DOHH2 (cell line): Measurements from ENCODE around the gene CREBBP.

Experiments used
- H3F3A ChIP-seq: fragments of 200-600 bp; sonication (generic), shearing (Covaris generic); 2 replicates; pipeline ENCODE4 v1.6.0; 2016; ENCODE audit warnings: antibody characterized with exemption, mild to moderate bottlenecking; ENCODE audit not compliant: control insufficient read depth, insufficient read depth
- H3K27ac ChIP-seq: fragments of 200-600 bp; sonication (generic); 2 replicates; pipeline ENCODE4 v1.5.1; 2014; ENCODE audit warnings: low read depth, mild to moderate bottlenecking, low read length, moderate library complexity
- H3K27me3 ChIP-seq: fragments of 200-600 bp; sonication (generic); 2 replicates; pipeline ENCODE4 v1.6.1; 2014; ENCODE audit warnings: mild to moderate bottlenecking, low read length, mixed read lengths; ENCODE audit not compliant: control insufficient read depth
- H3K36me3 ChIP-seq: fragments of 200-600 bp; sonication (generic); 2 replicates; pipeline ENCODE4 v1.6.1; 2014; ENCODE audit warnings: mild to moderate bottlenecking, low read length, moderate library complexity, mixed read lengths; ENCODE audit not compliant: control insufficient read depth
- H3K4me1 ChIP-seq: fragments of 200-600 bp; sonication (generic); 2 replicates; pipeline ENCODE4 v1.6.1; 2014; ENCODE audit warnings: mild to moderate bottlenecking, low read length, mixed read lengths; ENCODE audit not compliant: control insufficient read depth
- H3K4me2 ChIP-seq: fragments of 200-600 bp; sonication (generic); 2 replicates; pipeline ENCODE4 v1.6.0; 2014; ENCODE audit warnings: mild to moderate bottlenecking, low read length, moderate library complexity
- H3K4me3 ChIP-seq: fragments of 200-600 bp; sonication (generic); 2 replicates; pipeline ENCODE4 v1.5.1; 2014; ENCODE audit warnings: mild to moderate bottlenecking, low read length, mixed read lengths
- H3K79me2 ChIP-seq: fragments of 200-600 bp; sonication (generic); 2 replicates; pipeline ENCODE4 v1.6.1; 2014; ENCODE audit warnings: mild to moderate bottlenecking, low read length, mixed read lengths; ENCODE audit not compliant: control insufficient read depth
- H3K9me2 ChIP-seq: fragments of 200-600 bp; sonication (generic); replicated peaks from 2 replicates; pipeline ENCODE4 v1.6.1; 2014; ENCODE audit warnings: mild to moderate bottlenecking, low read length, mixed read lengths; ENCODE audit not compliant: control insufficient read depth
- H3K9me3 ChIP-seq: fragments of 200-600 bp; sonication (generic); 2 replicates; pipeline ENCODE4 v1.6.1; 2014; ENCODE audit warnings: antibody characterized with exemption, low read length, mixed read lengths; ENCODE audit not compliant: control insufficient read depth, insufficient read depth
- H4K20me1 ChIP-seq: fragments of 200-600 bp; sonication (generic); 2 replicates; pipeline ENCODE4 v1.6.0; 2014; ENCODE audit warnings: low read depth, mild to moderate bottlenecking, antibody characterized with exemption, low read length, moderate library complexity; ENCODE audit not compliant: control insufficient read depth, insufficient read depth
- CTCF ChIP-seq: fragments of 200-600 bp; sonication (generic); IDR thresholded peaks from one replicate; pipeline ENCODE4 v1.5.1; 2014; ENCODE audit warnings: antibody characterized with exemption, mild to moderate bottlenecking, low read depth, low read length; ENCODE audit not compliant: poor library complexity, severe bottlenecking
- EZH2phosphoT487 ChIP-seq: fragments of 200-600 bp; sonication (generic); IDR thresholded peaks from 2 replicates; pipeline ENCODE4 v1.6.1; 2017; ENCODE audit warnings: borderline replicate concordance, mild to moderate bottlenecking, antibody characterized with exemption, low read length, moderate library complexity, mixed read lengths

The CREBBP gene

DNA sequence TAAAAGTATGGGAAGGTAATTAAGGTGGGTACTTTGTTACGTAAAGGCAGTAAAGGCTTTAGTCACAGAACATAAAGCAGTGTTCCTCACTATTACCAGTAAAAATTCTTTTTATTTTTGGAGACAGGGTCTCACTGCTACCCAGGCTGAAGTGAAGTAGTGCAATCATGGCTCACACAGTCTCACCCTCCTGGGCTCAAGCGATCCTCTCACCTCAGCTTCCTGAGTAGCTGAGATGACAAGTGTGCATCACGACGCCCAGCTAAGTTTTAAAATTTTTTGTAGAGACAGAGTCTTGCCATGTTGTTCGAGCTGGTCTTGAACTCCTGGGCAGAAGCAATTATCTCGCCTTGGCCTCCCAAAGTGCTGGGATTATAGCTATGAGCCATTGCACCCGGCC is 80.5 kb downstream of the CREBBP start:
- Histone ChIP-seq H3K4me3 (no peak overlapping the region), H3K9me2 (no peaks in the 10 kb centered on the region), H3F3A (0 out of 2 replicates have a peak, but pooled peaks cover 8% of the 10 kb centered on the region), H4K20me1 (peaks cover 34% of the 10 kb centered on the region; the same call in 1 of the 2 replicates), H3K36me3 (0 out of 2 replicates have a peak, but pooled peaks cover 3% of the 10 kb centered on the region), H3K79me2 (peaks cover 95% of the 10 kb centered on the region), H3K27ac (no peak overlapping the region), H3K4me2 (no peak overlapping the region), H3K27me3 (no peaks in the 10 kb centered on the region), H3K9me3 (no peaks in the 10 kb centered on the region), H3K4me1 (peaks cover 10% of the 10 kb centered on the region)
- TF ChIP-seq CTCF = no peak
- no peak for TF ChIP-seq EZH2phosphoT487

- H3K4me1 ChIP-seq = peaks cover 10% of the 10 kb centered on the region
- TF ChIP-seq CTCF = no peak
- TF ChIP-seq EZH2phosphoT487 = no peak
- no peak overlapping the region for H3K27ac ChIP-seq
- peaks cover 95% of the 10 kb centered on the region for H3K79me2 ChIP-seq
- no peaks in the 10 kb centered on the region for H3K9me3 ChIP-seq
- 0 out of 2 replicates have a peak, but pooled peaks cover 1% of the 10 kb centered on the region for H3K36me3 ChIP-seq
- no peak overlapping the region for H3K4me2 ChIP-seq
- 0 out of 2 replicates have a peak, but pooled peaks cover 8% of the 10 kb centered on the region for H3F3A ChIP-seq
- no peaks in the 10 kb centered on the region for H3K9me2 ChIP-seq
- H3K4me3 ChIP-seq = no peak overlapping the region
- H4K20me1 ChIP-seq = peaks cover 31% of the 10 kb centered on the region; the same call in 1 of the 2 replicates
- no peaks in the 10 kb centered on the region for H3K27me3 ChIP-seq
Observed at GRCh38 chr16:3799354-3799753, 81.2 kb downstream of the CREBBP start.

GRCh38 chr16:3798838-3799237 is 81.7 kb downstream of the CREBBP start:
- Histone ChIP-seq H3K27ac (no peak overlapping the region), H3K27me3 (no peaks in the 10 kb centered on the region), H3K4me3 (no peak overlapping the region), H3K36me3 (no peaks in the 10 kb centered on the region), H3K79me2 (peaks cover 93% of the 10 kb centered on the region), H3K4me1 (peaks cover 10% of the 10 kb centered on the region), H3F3A (0 out of 2 replicates have a peak, but pooled peaks cover 6% of the 10 kb centered on the region), H3K9me3 (no peaks in the 10 kb centered on the region), H3K9me2 (no peaks in the 10 kb centered on the region), H3K4me2 (no peak overlapping the region; the same call in 1 of the 2 replicates), H4K20me1 (peaks cover 30% of the 10 kb centered on the region; the same call in 1 of the 2 replicates)
- TF ChIP-seq EZH2phosphoT487 (no peak), CTCF (no peak)
